Mesangial cell (primary cell): ENCODE data around the gene ZNF682. TPM values are rescaled to one million over a fixed set of nuclear protein-coding genes. Genes with fewer than 3 reads are reported as not detected.

ENCODE experiments used
- total RNA-seq: library from RNA; depleted of rRNA; stranded (reverse); fragments of >200 nt; gene quantifications from 2 replicates; pipeline ENCODE4 v1.2.3, GENCODE V29; 2015

ZNF682 gene
- 0.49 and 1.9 TPM in 2 replicates for total RNA-seq

DNA sequence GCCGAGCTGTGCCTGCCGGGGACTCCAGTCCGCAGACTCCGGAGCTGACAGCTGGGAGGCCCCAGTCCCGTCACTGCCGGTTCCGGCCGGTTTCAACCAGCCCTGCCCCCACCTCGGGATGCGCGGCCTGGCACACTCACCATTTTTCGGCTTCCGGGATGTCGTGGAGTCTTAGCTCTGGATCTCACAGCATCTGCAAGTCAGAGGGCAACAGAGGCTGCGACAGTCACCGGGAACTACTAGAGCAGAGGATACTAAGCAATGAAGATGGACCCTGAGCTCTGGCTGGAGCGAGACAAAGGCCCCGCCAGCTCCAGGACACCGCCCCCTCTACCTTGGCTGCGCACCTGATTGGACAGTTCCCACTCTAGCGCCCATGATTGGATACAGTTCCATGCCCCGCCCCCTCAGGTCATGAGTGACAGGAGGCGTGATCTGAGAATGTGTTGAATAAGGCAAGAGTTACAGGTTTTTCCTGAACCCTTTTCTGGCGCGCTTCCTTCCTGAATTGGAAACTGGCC, at the start of gene ZNF682:
Gene ZNF682, minus strand, starts transcription at position 303 of the 521 bp plus-strand sequence. Its CDS starts 160 bp downstream, at position 143.

DNA sequence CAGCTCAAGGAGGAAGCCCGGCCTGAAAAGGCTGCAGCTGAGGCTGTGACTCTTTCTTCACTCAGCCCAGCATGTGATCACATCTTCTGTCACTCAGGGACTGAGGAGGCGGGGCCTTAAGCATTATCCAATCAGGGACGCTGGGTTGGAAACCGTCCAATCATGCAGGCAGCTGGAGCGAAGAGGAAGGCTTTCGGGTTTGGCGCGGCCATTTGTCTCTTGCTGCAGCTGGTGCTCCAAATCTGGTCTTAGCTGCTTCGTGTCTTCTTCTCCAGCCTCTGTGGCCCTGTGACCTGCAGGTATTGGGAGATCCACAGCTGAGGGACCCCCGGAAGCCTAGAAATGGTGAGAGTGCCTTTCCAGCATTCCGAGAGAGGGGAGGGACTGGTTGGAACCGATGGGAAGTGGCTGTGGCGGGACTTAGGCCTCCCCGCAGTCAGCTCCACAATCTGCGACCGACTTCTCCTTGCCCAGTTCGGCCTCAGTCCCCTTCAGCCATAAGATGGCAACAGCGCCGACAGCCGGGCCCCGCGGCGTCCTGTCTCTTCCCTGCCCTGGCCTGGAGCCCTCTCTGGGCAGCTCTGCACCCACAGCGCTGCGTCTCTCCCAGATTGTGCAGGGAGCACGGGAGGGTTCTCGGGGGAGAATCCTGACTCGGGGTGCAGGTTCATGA, 38.6 kb upstream of the ZNF682 start, which contains the start of gene ZNF90:
Gene ZNF90, plus strand, starts transcription at position 210 of the 673 bp plus-strand sequence. Its CDS starts 133 bp downstream, at position 343.

Other genes starting within 250 kb of the ZNF682 start
- 14.5 and 35.9 TPM in 2 replicates for gene ZNF506, start 217.8 kb downstream of the ZNF682 start, total RNA-seq
- gene ZNF253, start 173.6 kb downstream of the ZNF682 start, total RNA-seq = 3.2 and 3.9 TPM in 2 replicates
- gene ZNF93, start 138.6 kb downstream of the ZNF682 start, total RNA-seq = 4.3 and 15.0 TPM in 2 replicates
- gene ZNF90, start 38.5 kb upstream of the ZNF682 start, total RNA-seq = 1.0 and 2.8 TPM in 2 replicates
- gene ZNF486, start 127.7 kb upstream of the ZNF682 start, total RNA-seq = 6.2 and 9.1 TPM in 2 replicates